Measurements from ENCODE around the gene DUSP16.

- TF ChIP-seq CTCF (IDR thresholded peaks at IDR 0.05) = no peak
- TF ChIP-seq POLR2A (IDR thresholded peaks at IDR 0.05) = no peak
- TF ChIP-seq POLR2AphosphoS5 (IDR thresholded peaks at IDR 0.05) = no peak
Observed at GRCh38 chr12:12586879-12587675, 24.4 kb upstream of the DUSP16 start.

All from sigmoid colon (tissue), 4 donors.